T-cell (primary cell): ENCODE data around the gene USE1. TPM values are rescaled to one million over a fixed set of nuclear protein-coding genes. Genes with fewer than 3 reads are reported as not detected.

Experiments used
- ATAC-seq, 4 experiments: fragments of 200-7000 bp in 3 of 4; fragments of 150-1000 bp in 1 of 4; cut with Tn5 transposase; replicated peaks in 1 of 4; 1 replicate in 3 of 4; 2 replicates in 1 of 4; pipeline ENCODE4 v1.10.0; 2021; ENCODE audit warnings: moderate library complexity in 3 of 4, mild to moderate bottlenecking in 2 of 4, moderate number of reproducible peaks in 1 of 4
- CTCF ChIA-PET, 2 donors: fragments of 300-600 bp; sonication (Branson Sonifier 250); formaldehyde crosslinking; loops; one replicate each; lab custom pipeline; 2022; ENCODE audit warnings: antibody characterized with exemption in 2 of 2; lab: Charles Lee
- POLR2A ChIA-PET, 2 donors: fragments of 300-600 bp; sonication (Branson Sonifier 250); formaldehyde crosslinking; loops; one replicate each; lab custom pipeline; 2022; ENCODE audit warnings: antibody characterized with exemption in 2 of 2; lab: Charles Lee
- DNase-seq, 35 experiments: peaks; one replicate each; pipeline versions ENCODE4 v3.0.0 to v3.0.0-alpha.2; 2013 to 2023
- H3K27ac ChIP-seq: one replicate; pipeline ENCODE4 v1.5.1; 2013; ENCODE audit warnings: low read length
- H3K27me3 ChIP-seq, 2 experiments: replicated peaks in 1 of 2; 1 replicate in 1 of 2; 2 replicates in 1 of 2; pipeline versions ENCODE4 v1.6.1 to v1.7.0; 2013; ENCODE audit warnings: low read length in 1 of 2, mixed read lengths in 1 of 2; ENCODE audit not compliant: control insufficient read depth in 2 of 2, insufficient read depth in 2 of 2; ENCODE audit errors: extremely low read depth in 1 of 2
- H3K36me3 ChIP-seq, 2 donors: 1 replicate in 1 of 2; 2 replicates in 1 of 2; pipeline versions ENCODE4 v1.6.1 to v1.7.0; 2013; ENCODE audit warnings: low read length in 1 of 2; ENCODE audit not compliant: control insufficient read depth in 2 of 2, insufficient read depth in 1 of 2; ENCODE audit errors: extremely low read depth in 1 of 2
- H3K4me1 ChIP-seq, 2 experiments: 1 replicate in 1 of 2; 2 replicates in 1 of 2; pipeline versions ENCODE4 v1.6.1 to v1.7.0; 2013; ENCODE audit warnings: low read length in 2 of 2, mixed read lengths in 1 of 2; ENCODE audit not compliant: insufficient read depth in 2 of 2, control insufficient read depth in 1 of 2; ENCODE audit errors: extremely low read depth in 1 of 2
- H3K4me3 ChIP-seq, 2 donors: 1 replicate in 1 of 2; 2 replicates in 1 of 2; pipeline versions ENCODE4 v1.5.1 to v1.7.0; 2013; ENCODE audit warnings: mild to moderate bottlenecking in 2 of 2, low read length in 1 of 2, moderate library complexity in 1 of 2; ENCODE audit not compliant: control insufficient read depth in 1 of 2; ENCODE audit errors: extremely low read depth in 1 of 2
- H3K9me3 ChIP-seq: 2 replicates; pipeline ENCODE4 v1.7.0; 2013
- H3K27ac Mint-ChIP-seq, 2 donors: one replicate each; pipeline ENCODE4 v1.8.0; 2020 to 2021; ENCODE audit warnings: mild to moderate bottlenecking in 2 of 2, mixed read lengths in 2 of 2
- H3K27me3 Mint-ChIP-seq, 2 donors: one replicate each; pipeline ENCODE4 v1.8.0; 2021 to 2022; ENCODE audit warnings: mixed read lengths in 2 of 2
- H3K36me3 Mint-ChIP-seq: one replicate; pipeline ENCODE4 v1.8.0; 2021; ENCODE audit warnings: mixed read lengths
- H3K4me1 Mint-ChIP-seq, 3 donors: one replicate each; pipeline ENCODE4 v1.8.0; 2020 to 2022; ENCODE audit warnings: mixed read lengths in 3 of 3, mild to moderate bottlenecking in 1 of 3
- H3K4me3 Mint-ChIP-seq, 3 donors: one replicate each; pipeline ENCODE4 v1.8.0; 2020 to 2022; ENCODE audit warnings: mild to moderate bottlenecking in 3 of 3, mixed read lengths in 3 of 3, moderate library complexity in 3 of 3
- H3K9me3 Mint-ChIP-seq, 3 donors: one replicate each; pipeline ENCODE4 v1.8.0; 2020 to 2022; ENCODE audit warnings: mixed read lengths in 3 of 3
- WGBS: methylation state at CpG from one replicate; pipeline ENCODE4 v1.1.5; 2013; ENCODE audit warnings: missing lambda C conversion rate; ENCODE audit not compliant: insufficient coverage; 5-methylcytosine and 5-hydroxymethylcytosine counted together
- total RNA-seq, 35 experiments: library from RNA in 6 of 35; stranded (reverse) in 6 of 35; fragments of 120-200 nt in 1 of 35; gene quantifications; one replicate each; pipeline versions ENCODE4 v1.2.1 to v1.2.4 and lab custom pipeline; 2013 to 2026

USE1 gene
- total RNA-seq, 5 donors from 2014 or later (not counting 1 experiment from before 2014, with no cell fraction given) = 23.8 to 45.2 (median 38.6) TPM

DNA sequence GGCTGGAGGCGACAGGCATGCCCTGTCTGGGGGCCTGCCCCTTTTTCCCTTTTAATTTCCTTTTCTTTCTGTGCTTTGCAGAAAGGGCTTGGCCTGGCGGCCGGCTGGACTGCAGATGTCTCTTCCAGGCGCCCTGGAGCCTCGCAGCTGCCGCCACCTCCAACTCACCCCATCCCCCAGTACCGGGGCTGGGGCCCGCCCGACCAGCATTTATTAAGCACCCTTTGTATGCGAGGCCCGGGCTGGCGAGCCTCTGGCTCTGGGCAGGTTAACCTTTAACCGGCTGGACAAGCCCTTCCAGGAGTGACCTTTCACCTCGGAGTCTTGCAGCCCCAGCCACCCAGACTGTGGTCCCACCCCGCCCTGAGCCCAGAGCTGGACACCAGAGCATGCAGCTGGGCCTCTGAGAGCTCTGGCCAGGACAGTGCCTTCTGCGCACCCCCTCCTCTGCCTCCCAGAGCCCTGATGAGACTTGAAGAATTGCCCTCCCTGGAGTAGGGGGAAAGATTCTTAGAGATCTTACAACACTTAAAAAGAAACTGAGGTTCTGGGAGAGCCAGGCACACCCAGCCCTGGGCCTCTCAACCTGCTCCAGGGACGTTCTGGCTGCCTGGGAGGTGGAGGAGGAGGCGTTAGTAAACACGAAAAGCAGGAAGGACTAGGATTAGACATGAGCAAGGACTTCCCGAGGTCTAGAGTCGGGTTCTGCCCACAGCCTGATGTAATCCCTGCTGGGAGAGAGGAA, 31.7 kb downstream of the USE1 start:
- no peaks in the 10 kb centered on the region for H3K36me3 ChIP-seq
- peaks cover 0 to 19% of the 10 kb centered on the region in 2 experiments for H3K4me1 ChIP-seq
- H3K27ac ChIP-seq = no peak overlapping the region
- Mint-ChIP-seq H3K27ac (peak overlapping the region in 1 of 2 donors; percentile 66), H3K27me3 (peaks cover 5 to 7% of the 10 kb centered on the region in 2 donors), H3K9me3 (no peaks in the 10 kb centered on the region), H3K4me3 (peak overlapping the region; percentile 45 to 86 (median 82)), H3K4me1 (peaks cover 0 to 16% (median 6%) of the 10 kb centered on the region in 3 donors), H3K36me3 (no peaks in the 10 kb centered on the region)
- peaks cover 0 to 23% of the 10 kb centered on the region in 2 experiments for H3K27me3 ChIP-seq
- peak overlapping the region; percentile 68 to 69 for H3K4me3 ChIP-seq
- ATAC-seq = no peak
- no peaks in the 10 kb centered on the region for H3K9me3 ChIP-seq
- ChIA-PET POLR2A (no interaction called here), CTCF (interaction anchor here in 1 of 2 donors (0.6 kb wide), 1 partner anchor 339 kb away, joined by 4 read pairs; no protein-coding TSS in a partner anchor)
- DNase-seq = no peak
- WGBS = 43% methylated on average over 17 of the region's 21 CpGs

DNA sequence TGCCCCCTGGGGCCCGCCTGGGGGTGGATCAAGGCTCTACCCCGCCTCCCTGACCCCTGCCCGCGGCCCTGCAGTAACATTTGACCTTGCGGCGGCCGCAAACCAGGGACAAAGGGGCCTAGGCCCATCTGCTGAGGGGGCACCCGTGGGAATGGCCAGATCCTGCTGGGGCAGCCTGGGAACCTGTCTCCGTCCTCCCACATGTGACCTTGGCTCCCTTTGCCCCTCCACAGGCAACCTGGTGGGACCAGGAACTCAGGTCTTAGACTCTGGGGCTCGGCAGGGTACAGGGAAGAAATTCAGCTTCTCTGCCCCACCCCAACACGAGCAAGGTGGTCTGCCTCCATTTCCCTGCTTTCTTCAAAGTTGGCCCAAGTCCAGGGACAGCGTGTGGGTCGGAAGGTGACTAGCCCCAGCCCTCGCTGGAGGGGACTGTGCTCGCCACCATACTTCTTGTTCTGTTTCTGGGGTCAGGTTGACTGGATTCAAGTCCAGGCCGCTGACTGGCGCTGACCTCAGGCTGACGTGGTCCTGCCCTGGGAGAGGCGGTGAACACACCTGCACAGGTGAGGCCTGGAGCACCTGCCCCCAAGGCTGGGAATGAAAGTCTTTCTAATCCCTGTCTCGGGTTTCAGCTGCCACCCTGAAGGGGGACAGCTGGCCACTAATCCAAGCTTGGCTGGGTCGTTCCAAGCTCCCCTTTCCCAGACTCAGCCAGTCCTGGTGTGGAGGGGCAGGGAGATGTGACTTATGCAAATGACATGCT, 33.0 kb downstream of the USE1 start:
- WGBS = 87% methylated on average over 18 of the region's 21 CpGs
- CTCF ChIA-PET = interaction anchor here in 1 of 2 donors (0.7 kb wide), 1 partner anchor 169 kb away, joined by 3 read pairs; no protein-coding TSS in a partner anchor
- no peak overlapping the region for H3K27ac Mint-ChIP-seq

DNA sequence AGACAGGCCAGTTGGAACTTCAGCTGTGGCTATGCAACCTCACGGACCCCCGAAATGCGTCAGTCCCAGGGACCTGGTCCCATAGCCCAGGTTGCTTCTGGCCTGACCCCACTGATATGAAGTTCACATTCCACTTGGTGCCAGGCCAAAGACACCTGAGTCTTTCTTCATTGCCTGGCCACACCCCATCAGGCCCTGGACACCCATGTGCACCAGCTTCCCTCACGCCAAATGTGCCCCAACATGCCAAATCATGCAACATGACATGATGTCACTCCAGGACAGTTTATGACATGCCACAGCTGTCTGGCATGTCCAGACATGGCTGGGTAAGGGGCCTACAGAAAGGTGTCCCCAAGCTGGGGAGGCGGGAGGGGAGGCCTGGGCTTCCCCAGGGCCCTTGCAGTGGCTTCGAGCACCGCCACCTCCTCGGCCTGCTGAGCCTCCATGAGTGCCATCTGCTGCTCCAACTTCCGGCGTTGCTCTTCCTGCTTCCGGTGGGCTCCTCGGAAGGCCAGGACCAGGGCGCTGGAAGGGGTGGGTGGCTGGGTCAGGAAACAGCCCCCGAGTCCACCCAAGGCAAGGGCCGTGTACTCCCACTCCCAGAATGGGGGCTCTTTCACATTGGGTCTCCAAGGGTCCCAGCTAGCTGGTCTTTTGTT, 34.9 kb downstream of the USE1 start:
- no peak for ATAC-seq

More for the DNA sequence above, 33.0 kb downstream of the USE1 start:
- Histone ChIP-seq H3K27me3 (peaks cover 0 to 23% of the 10 kb centered on the region in 2 experiments), H3K4me3 (no peak overlapping the region), H3K36me3 (no peaks in the 10 kb centered on the region), H3K27ac (no peak overlapping the region), H3K4me1 (peaks cover 0 to 19% of the 10 kb centered on the region in 2 experiments), H3K9me3 (no peaks in the 10 kb centered on the region)
- ATAC-seq (no peak), DNase-seq (no peak)
- Mint-ChIP-seq H3K4me3 (peak overlapping the region; percentile 9 to 21 (median 14)), H3K9me3 (no peaks in the 10 kb centered on the region), H3K27me3 (peaks cover 5 to 7% of the 10 kb centered on the region in 2 donors), H3K36me3 (no peaks in the 10 kb centered on the region), H3K4me1 (peaks cover 0 to 16% (median 4%) of the 10 kb centered on the region in 3 donors)
- POLR2A ChIA-PET = interaction anchor here in 1 of 2 donors (0.6 kb wide), 1 partner anchor 19 kb away, joined by 3 read pairs; the partner anchor contains the start of gene BABAM1

DNA sequence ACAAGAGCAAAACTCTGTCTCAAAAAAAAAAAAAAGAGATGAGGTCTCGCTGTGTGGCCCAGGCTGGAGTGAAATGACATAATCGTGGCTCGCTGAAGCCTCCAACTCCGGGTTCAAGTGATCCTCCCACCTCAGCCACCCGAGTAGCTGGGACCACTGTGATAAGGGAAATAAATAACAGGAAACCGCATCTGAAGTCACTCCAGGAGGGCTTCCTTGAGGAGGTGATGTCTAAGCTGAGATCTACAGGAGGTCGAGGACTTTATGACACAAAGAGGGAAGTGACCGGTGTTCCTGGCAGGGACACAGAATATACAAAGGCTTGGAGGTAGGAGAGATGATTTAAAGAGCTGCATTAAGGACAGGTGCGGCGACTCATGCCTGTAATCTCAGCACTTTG, 39.5 kb downstream of the USE1 start:
- no peaks in the 10 kb centered on the region for H3K4me1 Mint-ChIP-seq
- H3K36me3 ChIP-seq = no peaks in the 10 kb centered on the region
- H3K9me3 Mint-ChIP-seq = no peaks in the 10 kb centered on the region
- CTCF ChIA-PET = interaction anchor here in 1 of 2 donors (1.3 kb wide), 1 partner anchor 12 kb away, joined by 3 read pairs; no protein-coding TSS in a partner anchor
- H3K27me3 Mint-ChIP-seq = no peaks in the 10 kb centered on the region
- DNase-seq = no peak
- no peaks in the 10 kb centered on the region for H3K4me1 ChIP-seq
- ATAC-seq = no peak
- H3K4me3 Mint-ChIP-seq = no peak overlapping the region
- WGBS = 60% methylated on average over 3 of the region's 10 CpGs
- no peak overlapping the region for H3K27ac ChIP-seq
- no peaks in the 10 kb centered on the region for H3K9me3 ChIP-seq
- POLR2A ChIA-PET = no interaction called here
- H3K27me3 ChIP-seq = peaks cover 0 to 9% of the 10 kb centered on the region in 2 experiments
- no peak overlapping the region for H3K4me3 ChIP-seq
- H3K27ac Mint-ChIP-seq = no peak overlapping the region
- H3K36me3 Mint-ChIP-seq = no peaks in the 10 kb centered on the region

More for the DNA sequence above, 34.9 kb downstream of the USE1 start:
- Mint-ChIP-seq H3K27me3 (peaks cover 5 to 7% of the 10 kb centered on the region in 2 donors), H3K4me3 (no peak overlapping the region), H3K9me3 (no peaks in the 10 kb centered on the region), H3K36me3 (no peaks in the 10 kb centered on the region), H3K4me1 (peaks cover 0 to 11% (median 0%) of the 10 kb centered on the region in 3 donors), H3K27ac (no peak overlapping the region)
- no peak overlapping the region for H3K27ac ChIP-seq
- POLR2A ChIA-PET = no interaction called here
- peaks cover 0 to 13% of the 10 kb centered on the region in 2 experiments for H3K4me1 ChIP-seq
- H3K9me3 ChIP-seq = no peaks in the 10 kb centered on the region
- 92% methylated on average over 9 of the region's 15 CpGs for WGBS
- no peaks in the 10 kb centered on the region for H3K36me3 ChIP-seq
- no peak for DNase-seq
- H3K4me3 ChIP-seq = no peak overlapping the region
- peaks cover 0 to 21% of the 10 kb centered on the region in 2 experiments for H3K27me3 ChIP-seq
- CTCF ChIA-PET = no interaction called here

DNA sequence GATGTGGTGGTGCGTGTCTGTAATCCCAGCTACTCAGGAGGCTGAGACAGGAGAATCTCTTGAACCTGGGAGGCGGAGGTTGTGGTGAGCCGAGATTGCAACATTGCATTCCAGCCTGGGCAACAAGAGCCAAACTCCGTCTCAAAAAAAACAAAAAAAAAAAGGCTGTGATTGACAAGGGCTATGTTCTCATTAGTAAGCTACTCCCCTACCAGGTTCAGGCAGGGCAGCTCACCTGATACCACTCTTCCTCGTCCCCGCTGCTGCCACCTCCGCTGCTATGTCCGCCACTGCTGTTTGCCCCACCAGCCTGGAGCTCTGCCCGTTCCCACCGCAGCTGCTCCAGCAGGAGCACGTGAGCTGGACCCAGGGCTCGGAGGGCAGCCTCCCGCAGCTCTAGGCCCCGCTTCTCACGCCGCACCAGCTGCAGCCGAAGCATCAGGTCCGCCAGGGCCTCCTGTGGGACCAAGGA, 40.0 kb downstream of the USE1 start:
- no peaks in the 10 kb centered on the region for H3K27me3 Mint-ChIP-seq
- Histone ChIP-seq H3K27me3 (peaks cover 0 to 9% of the 10 kb centered on the region in 2 experiments), H3K36me3 (no peaks in the 10 kb centered on the region), H3K27ac (no peak overlapping the region), H3K4me1 (no peaks in the 10 kb centered on the region), H3K9me3 (no peaks in the 10 kb centered on the region), H3K4me3 (no peak overlapping the region)
- DNase-seq = no peak
- no peaks in the 10 kb centered on the region for H3K36me3 Mint-ChIP-seq
- no peaks in the 10 kb centered on the region for H3K9me3 Mint-ChIP-seq
- CTCF ChIA-PET = interaction anchor here (1.3 to 1.5 kb wide), 2 partner anchors 11 to 19 kb away, joined by 3 read pairs; no protein-coding TSS in a partner anchor
- 94% methylated on average over 16 of the region's 18 CpGs for WGBS
- no peaks in the 10 kb centered on the region for H3K4me1 Mint-ChIP-seq
- ATAC-seq = no peak
- H3K27ac Mint-ChIP-seq = no peak overlapping the region
- POLR2A ChIA-PET = no interaction called here
- no peak overlapping the region for H3K4me3 Mint-ChIP-seq
